GM19035 (cell line): Measurements from ENCODE around the gene DNAH14.
"Not testable (repeated sequence)": the region's sequence is repeated elsewhere in the genome, so short reads cannot be mapped to it uniquely, and the experiment has no call there.

Experiments used
- ATAC-seq: cut with Tn5 transposase; IDR thresholded peaks from one replicate; pipeline ENCODE4 v1.9.1; 2021; ENCODE audit not compliant: unreplicated experiment

DNAH14 gene

DNA sequence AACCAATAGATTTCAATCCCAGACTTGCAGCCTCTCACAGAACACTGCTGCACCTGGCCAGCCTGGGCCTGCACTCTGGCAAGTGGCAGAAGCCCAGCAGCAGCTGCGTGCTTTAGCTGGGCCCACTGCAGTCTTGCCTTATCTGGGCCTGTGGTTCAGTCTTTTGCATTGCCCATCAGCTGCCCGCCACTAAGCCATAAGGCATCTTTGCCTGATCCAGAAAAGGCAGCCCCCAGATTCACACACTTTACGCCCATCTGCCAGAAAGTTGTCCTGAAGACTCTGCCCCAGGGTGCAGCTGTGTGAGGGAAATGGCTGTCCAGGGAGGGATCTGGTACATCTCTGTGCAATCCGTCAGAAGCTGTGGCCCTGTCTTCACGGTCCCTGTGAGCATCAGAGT is 217.0 kb downstream of the DNAH14 start:
- no peak for ATAC-seq

DNA sequence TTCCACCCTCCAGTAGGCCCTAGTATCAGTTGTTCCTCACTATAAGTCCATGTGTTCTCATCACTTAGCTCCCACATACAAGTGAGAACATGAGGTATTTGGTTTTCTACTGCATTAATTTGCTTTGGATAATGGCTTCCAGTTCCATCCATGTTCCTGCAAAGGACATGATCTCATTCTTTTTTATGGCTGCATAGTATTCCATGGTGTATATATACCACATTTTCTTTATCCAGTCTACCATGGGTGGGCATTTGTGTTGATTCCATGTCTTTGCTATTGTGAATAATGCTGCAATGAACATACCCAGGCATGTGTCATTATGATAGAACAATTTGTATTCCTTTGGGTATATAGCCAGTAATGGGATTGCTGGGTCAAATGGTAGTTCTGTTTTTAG is 218.3 kb downstream of the DNAH14 start:
- not testable (repeated sequence) for ATAC-seq

DNA sequence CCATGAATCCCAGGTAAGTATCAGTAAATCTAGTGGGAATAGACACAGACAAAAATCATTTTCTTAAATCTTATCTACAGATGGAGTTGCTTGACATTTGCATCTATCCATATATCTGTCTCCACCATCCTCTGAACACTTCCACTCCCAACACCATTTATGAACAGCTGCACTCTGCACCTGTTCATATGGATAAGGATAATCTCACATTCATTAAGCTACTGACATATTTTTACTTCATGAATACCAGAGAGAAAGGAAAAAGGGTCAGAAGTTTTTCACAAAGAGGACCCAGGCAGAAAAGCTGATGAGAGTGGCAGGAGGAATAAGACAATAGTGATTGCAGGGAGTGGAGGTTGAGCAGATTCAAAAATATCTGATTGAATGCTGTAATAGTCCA is 222.6 kb downstream of the DNAH14 start:
- ATAC-seq, result no peak

DNA sequence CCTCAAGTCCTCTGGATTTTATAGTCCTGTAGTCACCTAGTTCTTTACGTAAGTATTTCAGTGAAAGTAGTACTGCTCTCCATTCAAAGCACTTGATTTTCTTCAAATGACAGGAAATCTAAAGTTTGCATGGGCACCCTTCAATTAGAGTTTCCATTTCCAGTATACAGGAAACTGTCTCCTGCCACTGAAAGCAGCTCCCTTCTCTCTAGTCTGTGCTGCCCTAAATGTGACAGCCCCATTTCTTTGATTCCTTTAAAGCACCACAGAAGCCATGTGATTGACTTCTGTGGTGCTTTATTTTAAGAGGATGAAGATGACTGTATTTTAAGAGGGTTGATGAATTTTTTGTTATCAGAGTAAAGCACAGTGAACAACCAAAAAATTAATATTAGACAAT is 226.1 kb downstream of the DNAH14 start:
- ATAC-seq, result no peak

DNA sequence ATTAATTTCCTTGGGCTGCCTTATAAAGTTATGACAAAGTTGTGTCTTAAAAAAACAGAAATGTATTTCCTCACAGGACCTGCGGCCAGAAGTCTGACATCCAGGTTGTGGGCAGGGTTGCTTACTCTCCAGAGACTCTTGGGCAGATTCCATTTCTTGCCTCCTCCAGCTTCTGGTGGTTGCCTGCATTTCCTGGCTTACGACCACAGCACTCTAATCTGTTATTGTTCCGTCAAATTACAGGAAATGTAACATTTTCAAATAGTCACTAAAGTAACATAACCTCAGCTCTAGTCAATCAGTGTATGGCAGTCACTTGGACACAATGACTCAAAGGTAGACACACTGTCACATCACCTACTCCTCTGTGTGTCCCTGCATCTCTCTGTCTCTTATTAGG is 226.8 kb downstream of the DNAH14 start:
- no peak for ATAC-seq

DNA sequence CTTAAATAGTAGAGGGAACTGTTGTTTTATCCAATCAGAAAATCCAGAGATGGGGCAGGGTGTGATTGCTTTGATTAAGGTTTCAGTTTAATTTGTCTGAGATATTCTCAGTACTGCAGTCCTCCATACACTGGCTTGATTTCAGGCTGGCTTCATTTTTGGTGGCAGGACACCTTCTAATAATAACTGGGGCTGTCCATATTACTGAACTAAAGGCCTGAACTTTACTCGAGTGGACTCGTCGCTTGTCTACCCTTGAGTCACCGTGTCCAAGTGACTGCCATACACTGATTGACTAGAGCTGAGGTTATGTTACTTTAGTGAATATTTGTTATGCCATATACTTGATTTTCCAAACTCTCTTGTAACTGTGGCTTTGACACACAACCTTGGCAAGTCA is 228.8 kb downstream of the DNAH14 start:
- ATAC-seq, result no peak

DNA sequence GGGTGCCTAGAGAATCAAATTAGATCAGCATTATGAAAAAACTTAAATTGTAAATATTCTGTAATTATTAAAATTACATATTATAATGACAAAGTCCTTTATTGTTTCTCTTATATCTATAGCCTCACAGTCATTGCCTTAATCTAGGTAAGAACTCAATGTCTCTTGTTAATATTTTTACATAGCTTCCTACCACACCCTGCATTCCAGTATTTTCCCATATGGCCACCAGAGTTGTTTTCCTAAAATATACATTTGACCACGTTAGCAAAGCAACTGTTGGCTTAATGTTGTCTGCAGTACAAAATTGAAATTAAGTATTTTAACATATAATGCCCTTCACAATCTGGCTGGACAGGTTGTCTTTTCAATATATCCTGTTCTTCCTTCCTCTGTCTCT is 230.3 kb downstream of the DNAH14 start:
- no peak for ATAC-seq

DNA sequence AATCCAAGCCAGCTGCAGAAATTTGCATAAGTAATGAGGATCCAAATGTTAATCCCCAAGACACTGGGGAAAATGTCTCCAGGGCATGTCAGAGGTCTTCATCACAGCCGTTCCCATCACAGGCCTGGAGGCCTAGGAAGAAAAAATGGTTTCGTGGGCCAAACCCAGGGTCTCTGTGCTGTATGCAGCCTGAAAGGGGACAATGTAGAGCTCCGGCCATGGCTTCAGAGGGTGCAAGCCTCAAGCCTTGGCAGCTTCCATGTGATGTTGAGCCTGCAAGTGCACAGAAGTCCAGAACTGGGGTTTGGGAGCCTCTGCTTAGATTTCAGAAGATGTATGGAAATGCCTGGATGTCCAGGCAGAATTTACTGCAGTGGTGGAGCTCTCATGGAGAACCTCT is 247.9 kb downstream of the DNAH14 start:
- not testable (repeated sequence) for ATAC-seq

DNA sequence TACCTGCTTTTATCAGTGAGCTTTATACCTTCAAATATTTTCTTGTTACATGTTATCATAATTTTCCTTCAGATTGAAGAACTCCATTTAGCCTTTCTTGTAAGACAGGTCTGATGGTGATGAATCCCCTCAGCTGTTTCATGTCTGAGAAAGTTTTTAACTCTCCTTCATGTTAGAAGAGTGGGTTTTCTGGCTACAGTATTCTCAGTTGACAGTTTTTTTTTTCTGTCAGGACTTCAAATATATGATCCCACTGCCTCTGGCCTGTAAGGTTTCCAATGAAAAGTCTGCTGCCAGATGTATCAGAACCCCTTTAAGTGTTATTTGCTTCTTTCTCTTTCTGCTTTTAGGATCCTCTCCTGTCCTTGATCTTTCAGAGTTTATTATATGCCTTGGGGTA is 250.2 kb downstream of the DNAH14 start:
- ATAC-seq, result no peak

DNA sequence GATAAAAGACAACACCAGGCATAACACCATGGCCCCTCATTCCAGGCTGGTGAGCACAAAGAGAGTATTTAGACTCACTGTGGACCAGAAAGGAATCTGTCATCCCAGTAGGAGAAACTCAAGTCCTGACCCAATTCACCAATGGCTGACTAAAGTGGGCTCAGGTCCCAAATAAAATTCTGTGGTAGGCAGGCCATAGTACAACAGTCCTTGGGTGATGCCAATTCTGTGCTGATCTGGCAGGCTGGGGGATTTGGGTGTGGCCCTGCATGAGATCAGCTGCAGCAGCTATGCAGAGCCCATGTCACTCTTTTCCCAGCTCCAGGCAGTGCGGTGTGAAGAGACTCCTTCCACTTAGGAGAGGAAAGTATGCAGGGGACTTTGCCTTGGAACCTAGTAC is 253.2 kb downstream of the DNAH14 start:
- no peak for ATAC-seq

DNA sequence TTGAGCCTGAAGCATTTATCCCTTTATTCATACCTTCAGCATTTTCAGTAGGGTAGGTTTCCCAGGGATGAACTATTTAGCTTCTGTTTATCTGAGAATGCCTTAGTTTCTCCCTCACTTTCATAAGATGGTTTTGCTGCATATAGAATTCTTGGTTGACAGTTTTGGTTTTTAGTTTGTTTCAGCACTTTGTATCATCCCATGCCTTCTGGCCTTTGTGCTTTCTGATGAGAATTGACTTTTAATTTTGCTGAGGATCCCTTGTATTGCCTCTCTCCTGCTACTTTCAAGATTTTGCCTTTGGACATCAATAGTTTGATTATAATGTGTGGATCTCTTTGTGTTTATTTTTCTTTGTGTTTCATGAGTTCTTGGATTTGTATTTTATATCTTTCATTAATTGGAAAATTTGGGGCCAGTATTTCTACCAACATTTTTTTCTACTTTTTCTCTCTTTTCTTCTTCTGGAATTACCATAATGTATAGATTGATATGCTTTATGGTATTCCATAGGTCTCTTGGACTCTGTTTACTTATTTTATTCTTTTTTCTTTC is 261.8 kb downstream of the DNAH14 start:
- ATAC-seq, result no peak

DNA sequence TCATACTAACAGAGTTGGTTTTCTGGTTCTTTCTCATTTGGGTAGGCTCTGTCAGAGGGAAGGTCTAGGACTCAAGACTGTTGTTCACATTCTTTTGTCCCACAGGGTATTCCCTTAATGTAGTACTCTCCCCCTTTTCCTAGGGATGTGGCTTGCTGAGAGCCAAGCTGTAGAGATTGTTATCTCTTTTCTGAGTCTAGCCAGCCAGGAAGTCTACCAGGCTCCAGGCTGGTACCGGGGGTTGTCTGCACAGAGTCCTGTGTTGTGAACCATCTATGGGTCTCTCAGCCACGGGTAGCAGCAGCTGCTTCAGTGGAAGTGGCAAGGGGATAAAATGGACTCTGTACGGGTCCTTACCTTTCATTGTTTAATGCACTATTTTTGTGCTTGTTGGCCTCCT is 272.0 kb downstream of the DNAH14 start:
- no peak for ATAC-seq

DNA sequence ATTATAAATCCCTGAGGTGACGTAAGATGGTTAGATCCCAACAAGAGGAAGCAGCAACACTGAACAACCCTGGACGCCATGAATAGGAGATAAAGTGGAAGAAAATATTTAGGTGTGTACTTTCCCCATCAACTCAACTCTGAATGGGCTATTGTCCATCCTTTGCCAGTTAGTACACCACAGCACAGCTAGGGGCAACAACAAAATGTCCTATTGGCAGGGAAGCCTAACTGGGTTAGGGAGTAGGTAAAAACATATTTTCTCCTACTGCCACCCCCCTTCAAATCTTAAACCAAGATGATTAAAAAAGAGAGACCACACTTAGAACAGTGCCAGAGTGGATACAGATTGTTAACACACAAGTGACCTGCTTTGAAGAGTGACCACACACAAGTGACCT is 278.3 kb downstream of the DNAH14 start:
- no peak for ATAC-seq

DNA sequence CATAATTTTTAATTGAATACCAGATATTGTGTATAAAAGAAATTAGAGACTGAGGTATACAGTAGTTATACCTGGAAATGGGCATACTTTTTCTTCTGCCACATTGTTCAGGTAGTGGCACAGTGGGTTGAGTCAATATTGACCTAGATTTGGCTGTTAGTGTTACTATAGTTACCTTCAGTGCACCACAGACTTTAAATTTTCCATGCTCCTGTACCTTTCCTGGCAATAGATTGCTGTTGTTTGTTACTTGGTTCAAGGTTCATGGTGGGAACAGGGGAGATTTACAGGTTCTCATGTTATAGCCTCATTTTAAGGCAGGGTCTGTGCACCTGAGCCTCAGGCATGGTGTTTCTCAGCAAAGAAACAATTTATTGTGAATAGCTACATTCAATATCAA is 279.7 kb downstream of the DNAH14 start:
- ATAC-seq, result no peak

DNA sequence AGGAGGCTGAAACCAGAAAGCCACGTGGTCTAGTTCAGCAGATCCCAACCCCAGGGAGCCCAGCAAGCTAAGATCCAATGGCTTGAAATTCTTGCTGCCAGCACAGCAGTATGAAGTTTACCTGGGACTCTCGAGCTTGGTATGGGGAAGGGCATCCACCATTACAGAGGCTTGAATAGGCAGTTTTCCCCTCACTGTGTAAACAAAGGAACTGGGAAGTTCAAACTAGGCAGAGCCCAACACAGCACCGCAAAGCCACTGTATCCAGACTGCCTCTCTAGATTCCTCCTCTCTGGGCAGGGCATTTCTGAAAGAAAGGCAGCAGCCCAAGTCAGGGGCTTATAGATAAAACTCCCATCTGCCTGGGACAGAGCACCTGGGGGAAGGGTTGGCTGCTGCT is 280.7 kb downstream of the DNAH14 start:
- ATAC-seq, result not testable (repeated sequence)

DNA sequence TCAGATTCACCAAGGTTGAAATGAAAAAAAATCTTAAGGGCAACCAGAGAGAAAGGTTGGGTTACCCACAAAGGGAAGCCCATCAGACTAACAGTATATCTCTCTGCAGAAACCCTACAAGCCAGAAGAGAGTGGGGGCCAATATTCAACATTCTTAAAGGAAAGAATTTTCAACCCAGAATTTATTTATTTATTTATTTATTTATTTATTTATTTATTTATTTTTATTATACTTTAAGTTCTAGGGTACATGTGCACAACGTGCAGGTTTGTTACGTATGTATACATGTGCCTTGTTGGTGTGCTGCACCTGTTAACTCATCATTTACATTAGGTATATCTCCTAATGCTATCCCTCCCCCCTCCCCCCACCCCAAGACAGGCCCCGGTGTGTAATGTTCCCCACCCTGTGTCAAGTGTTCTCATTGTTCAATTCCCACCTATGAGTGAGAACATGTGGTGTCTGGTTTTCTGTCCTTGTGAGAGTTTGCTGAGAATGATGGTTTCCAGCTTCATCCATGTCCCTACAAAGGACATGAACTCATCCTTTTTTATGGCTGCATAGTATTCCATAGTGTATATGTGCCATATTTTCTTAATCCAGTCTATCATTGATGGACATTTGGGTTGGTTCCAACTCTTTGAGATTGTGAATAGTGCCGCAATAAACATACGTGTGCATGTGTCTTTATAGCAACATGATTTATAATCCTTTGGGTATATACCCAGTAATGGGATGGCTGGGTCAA is 282.4 kb downstream of the DNAH14 start:
- ATAC-seq, result not testable (repeated sequence)

DNA sequence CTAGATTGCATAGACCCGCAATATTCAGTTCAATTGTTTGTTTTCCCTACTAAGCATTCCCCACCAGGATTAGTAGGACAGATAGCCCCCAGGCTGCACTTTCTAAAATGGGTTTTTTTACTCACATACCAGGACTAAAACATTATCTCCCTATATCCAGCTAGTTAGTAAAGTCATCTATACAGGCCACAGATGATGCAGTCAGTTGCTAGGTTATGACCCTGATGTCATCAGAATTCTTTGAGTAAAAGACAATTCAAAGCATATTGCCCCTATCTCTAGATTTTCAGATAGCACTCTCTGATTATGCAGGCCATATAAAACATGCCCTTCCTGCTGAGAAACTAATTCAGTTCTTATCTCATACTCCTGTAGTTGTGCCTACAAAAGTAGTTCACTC is 294.8 kb downstream of the DNAH14 start:
- ATAC-seq, result no peak

DNA sequence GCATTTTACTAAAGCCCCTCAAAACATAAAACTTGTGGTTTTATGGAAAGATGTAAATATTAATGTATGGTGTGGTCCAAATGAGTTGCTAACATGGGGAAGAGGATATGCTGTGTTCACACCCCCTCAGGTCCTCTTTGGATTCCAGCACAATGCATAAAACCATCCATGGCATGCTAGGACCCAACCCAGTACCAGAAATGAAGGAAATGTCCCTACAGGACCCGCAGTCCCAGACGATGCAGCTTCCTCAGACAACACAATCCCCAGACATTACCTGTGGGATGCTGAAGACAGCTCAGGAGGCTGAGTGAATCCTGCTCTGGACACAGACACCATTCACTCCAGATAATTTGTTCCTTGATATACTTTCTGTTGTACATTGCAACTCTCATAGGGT is 296.2 kb downstream of the DNAH14 start:
- ATAC-seq, result no peak

DNA sequence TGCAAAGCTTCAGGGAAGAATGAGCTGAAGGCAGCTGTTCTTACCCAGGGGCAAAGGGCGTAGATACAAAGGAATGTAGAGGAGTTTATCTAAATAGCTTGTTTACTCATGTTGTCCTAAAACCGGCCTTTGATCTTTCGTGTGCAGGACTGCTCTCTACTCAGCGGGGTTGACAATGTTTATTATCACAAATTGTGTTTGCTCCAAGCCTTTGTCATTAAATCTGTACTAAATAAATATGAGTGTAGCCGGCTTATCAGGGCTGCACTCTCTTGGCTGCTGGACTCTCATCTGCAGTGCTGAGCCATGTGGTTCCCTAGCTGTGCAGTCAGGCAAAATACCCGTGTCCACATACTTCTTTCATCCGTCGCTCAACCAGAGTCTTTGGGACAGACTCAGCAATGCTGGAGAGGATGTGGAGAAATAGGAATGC is 299.4 kb downstream of the DNAH14 start:
- no peak for ATAC-seq

DNA sequence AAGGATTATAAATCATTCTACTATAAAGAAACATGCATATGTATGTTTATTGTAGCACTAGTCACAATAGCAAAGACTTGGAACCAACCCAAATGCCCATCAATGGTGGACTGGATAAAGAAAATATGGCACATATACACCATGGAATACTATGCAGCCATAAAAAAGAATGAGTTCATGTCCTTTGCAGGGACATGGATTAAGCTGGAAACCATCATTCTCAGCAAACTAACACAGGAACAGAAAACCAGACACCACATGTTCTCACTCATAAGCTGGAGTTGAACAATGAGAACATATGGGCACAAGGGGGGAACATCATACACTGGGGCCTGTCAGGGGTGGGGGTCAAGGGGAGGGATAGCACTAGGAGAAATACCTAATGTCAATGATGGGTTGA is 300.0 kb downstream of the DNAH14 start:
- not testable (repeated sequence) for ATAC-seq

DNA sequence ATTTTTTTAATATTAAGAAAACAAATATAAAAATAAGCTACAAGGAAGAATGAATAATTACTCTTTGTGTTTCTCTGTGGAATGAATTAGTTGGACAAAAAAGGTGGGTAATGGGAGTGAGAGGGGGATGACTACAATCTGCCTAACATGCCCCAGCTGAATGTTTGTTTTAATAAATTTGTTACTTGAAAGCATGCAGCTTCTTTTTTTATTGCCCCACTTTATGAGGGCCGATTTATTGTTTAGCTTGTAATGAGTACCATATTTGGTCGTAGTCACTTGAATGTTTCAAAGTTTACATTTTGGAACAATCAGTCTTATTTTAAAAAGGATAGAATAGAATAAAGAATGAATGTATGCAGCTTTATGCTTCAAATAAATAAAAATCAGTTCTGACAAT is 301.0 kb downstream of the DNAH14 start:
- no peak for ATAC-seq

DNA sequence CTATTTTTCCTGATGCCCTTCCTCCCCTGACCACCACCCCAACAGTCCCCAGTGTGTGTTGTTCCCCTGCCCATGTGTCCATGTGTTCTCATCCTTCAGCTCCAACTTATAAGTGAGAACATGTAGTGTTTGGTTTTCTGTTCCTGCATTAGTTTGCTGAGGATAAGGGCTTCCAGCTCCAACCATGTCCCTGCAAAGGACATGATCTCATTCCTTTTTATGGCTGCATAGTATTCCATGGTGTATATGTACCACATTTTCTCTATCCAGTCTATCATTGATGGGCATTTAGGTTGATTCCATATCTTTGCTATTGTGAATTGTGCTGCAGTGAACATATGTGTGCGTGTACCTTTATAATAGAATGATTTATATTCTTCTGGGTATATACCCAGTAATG is 303.5 kb downstream of the DNAH14 start:
- not testable (repeated sequence) for ATAC-seq

DNA sequence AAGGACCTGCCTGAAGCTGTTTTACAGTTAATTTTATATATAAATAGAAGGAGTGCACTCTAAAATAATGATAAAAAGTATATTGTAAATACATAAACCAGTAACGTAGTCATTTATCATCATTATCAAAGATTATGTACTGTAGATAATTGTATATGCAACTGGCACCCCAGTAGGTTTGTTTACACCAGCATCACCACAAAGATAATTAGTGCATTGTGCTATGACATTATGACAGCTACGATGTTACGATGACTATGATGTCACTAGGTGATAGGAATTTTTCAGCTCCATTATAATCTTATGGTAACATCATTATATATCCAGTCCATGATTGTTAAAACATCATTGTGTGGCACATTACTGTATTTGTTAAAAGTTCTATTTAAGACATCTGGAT is 313.1 kb downstream of the DNAH14 start:
- ATAC-seq, result no peak
